ENCODE results near the gene ADAM30. TPM values are rescaled to one million over a fixed set of nuclear protein-coding genes. Genes with fewer than 3 reads are reported as not detected.

The ADAM30 gene
- total RNA-seq, 1 donor from 2014 or later: not detected

DNA sequence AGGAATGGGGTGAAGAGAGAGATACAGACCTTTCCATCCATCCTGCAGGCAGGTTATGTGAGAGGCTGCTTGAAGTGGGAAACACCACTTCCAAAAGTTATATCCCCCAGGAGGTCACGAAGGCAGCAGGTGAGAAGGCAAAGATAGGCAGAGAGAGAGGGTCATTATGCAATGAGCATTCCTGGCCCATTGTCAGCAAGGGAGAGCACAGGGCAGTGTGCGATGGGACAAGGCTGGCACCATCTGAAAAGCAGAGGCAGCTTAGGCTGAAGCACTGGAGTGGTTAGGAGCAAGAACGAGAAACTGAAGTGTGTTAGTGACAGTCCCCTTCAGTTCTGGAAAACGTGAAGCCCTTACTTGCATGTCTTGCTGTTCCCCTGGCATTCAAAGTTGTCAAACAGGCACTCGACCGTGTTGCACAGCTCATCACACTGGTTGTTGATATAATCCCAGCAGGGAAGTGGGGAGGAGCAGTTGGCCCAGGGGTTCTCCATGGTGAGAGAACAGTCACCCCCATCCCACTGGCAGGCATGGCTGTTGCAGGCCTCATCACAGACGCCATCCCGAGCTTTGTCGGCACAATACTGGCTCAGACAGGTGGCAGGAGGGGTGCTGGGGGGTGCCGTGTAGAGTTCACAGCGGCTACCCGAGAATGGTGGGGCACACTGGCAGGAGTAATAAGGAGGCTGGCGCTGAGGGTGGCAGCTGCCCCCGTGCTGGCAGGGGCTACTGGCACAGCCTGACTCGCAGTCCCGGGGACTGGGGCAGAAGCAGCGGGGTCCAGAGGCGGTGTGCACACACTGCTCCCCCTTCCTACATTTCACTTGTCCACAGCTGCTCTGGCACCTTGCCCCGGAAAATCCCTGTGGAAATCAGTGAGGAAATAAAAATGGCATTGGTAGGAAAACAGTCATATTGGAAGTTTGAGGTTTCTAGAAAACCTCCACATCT, 28.9 kb upstream of the ADAM30 start:
- Mint-ChIP-seq H3K27ac (ENCODE audit: unreplicated experiment) (no peak overlapping the region), H3K27me3 (ENCODE audit: low read depth) (no peaks in the 10 kb centered on the region), H3K4me3 (ENCODE audit: unreplicated experiment) (no peak overlapping the region), H3K36me3 (ENCODE audit: low read depth) (peaks cover 56% of the 10 kb centered on the region), H3K9me3 (ENCODE audit: low read depth) (no peaks in the 10 kb centered on the region), H3K4me1 (ENCODE audit: low read depth) (no peaks in the 10 kb centered on the region)
- TF ChIP-seq, protein P1, sequence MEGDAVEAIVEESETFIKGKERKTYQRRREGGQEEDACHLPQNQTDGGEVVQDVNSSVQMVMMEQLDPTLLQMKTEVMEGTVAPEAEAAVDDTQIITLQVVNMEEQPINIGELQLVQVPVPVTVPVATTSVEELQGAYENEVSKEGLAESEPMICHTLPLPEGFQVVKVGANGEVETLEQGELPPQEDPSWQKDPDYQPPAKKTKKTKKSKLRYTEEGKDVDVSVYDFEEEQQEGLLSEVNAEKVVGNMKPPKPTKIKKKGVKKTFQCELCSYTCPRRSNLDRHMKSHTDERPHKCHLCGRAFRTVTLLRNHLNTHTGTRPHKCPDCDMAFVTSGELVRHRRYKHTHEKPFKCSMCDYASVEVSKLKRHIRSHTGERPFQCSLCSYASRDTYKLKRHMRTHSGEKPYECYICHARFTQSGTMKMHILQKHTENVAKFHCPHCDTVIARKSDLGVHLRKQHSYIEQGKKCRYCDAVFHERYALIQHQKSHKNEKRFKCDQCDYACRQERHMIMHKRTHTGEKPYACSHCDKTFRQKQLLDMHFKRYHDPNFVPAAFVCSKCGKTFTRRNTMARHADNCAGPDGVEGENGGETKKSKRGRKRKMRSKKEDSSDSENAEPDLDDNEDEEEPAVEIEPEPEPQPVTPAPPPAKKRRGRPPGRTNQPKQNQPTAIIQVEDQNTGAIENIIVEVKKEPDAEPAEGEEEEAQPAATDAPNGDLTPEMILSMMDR (IDR thresholded peaks at IDR 0.05): no peak
- no peak for DNase-seq (ENCODE audit: low spot score)

DNA sequence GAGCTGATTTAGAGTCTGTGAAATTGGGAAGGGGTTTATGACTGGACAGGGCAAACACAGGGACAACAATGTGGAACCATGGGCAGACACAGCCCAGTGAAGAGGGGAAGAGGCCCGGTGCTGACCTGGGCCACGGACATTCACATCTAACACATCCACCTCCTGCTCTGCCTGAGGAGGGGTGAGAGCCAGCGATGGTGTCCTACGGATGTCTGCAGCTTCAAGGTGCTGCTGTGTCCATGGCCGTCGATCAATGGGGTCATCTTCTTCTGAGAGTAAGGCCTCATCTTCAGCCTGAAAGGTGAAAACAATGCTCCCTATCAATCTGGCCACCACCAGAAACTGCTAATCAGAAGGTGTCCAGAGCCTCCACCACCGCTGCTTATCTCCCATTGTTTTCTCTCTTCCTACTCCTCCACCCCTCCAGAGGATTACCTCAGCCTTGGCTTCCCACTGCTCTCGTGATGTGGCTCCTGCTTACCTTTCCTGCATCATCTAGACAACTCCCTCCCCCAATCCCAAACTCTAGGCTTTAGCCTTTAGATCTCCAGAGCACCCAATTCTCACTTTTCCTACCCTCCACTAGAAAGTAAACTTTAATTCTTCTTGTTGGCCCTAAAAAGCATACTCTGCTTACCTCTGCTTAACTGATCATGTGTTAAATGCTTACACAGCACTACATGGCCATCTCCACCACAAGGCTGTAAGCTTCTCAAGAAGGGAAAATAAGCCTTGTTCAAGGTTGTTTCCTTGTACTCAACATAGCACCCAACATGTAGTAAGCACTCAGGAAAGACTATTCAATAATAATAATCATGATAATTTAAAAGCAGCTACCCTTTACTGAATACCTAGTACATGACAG, 24.0 kb upstream of the ADAM30 start:
- Mint-ChIP-seq H3K36me3 (ENCODE audit: low read depth) (peaks cover 79% of the 10 kb centered on the region), H3K4me3 (ENCODE audit: unreplicated experiment) (no peak overlapping the region), H3K27me3 (ENCODE audit: low read depth) (no peaks in the 10 kb centered on the region), H3K9me3 (ENCODE audit: low read depth) (no peaks in the 10 kb centered on the region), H3K27ac (ENCODE audit: unreplicated experiment) (no peak overlapping the region), H3K4me1 (ENCODE audit: low read depth) (peaks cover 4% of the 10 kb centered on the region)
- TF ChIP-seq, protein P1 (IDR thresholded peaks at IDR 0.05): no peak
- DNase-seq (ENCODE audit: low spot score): no peak

DNA sequence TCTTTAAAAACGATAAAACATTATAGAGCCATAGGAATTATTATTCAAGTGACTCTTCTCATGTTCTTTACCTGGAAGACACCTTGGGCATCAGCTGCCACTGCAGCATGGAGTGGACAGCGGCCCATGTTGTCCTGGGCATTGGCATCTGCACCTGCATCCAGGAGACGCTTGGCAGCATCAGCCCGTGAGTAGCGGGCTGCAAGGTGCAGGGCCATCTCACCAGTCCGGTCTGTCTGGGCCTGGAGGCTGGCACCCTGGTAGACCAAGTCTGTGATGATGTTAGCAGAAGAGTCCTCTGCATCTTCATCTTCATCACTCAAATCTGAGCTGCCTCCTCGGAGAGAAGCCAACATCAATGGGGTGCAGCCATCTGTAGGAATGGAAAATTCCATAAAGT, 22.9 kb upstream of the ADAM30 start:
- DNase-seq (ENCODE audit: low spot score): no peak
- H3K9me3 Mint-ChIP-seq (ENCODE audit: low read depth): no peaks in the 10 kb centered on the region
- H3K4me3 Mint-ChIP-seq (ENCODE audit: unreplicated experiment): no peak overlapping the region
- TF ChIP-seq, protein P1 (IDR thresholded peaks at IDR 0.05): no peak
- H3K27ac Mint-ChIP-seq (ENCODE audit: unreplicated experiment): no peak overlapping the region
- H3K4me1 Mint-ChIP-seq (ENCODE audit: low read depth): peaks cover 9% of the 10 kb centered on the region
- peaks cover 81% of the 10 kb centered on the region for H3K36me3 Mint-ChIP-seq (ENCODE audit: low read depth)
- H3K27me3 Mint-ChIP-seq (ENCODE audit: low read depth): no peaks in the 10 kb centered on the region

DNA sequence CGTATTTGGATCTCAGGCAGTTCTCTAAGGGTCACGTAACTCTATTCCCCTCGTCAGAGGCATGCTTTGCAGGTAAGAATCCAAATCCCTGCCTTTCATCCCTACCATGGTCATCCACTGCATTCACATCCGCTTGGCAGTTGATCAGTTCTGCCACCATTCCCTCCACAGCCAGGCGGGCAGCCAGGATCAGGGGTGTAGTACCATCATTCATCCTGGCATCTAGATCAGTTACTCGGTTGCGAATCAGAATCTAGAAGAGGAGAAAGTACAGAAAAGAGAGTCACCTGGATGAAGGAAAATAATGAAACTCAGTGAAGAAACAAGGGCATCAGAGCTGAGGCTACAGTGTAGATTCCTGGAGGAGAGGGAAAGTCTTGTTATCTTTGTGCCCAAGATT, 22.0 kb upstream of the ADAM30 start:
- H3K27ac Mint-ChIP-seq (ENCODE audit: unreplicated experiment): no peak overlapping the region
- TF ChIP-seq, protein P1 (IDR thresholded peaks at IDR 0.05): no peak
- peaks cover 13% of the 10 kb centered on the region for H3K4me1 Mint-ChIP-seq (ENCODE audit: low read depth)
- DNase-seq (ENCODE audit: low spot score): no peak
- peaks cover 83% of the 10 kb centered on the region for H3K36me3 Mint-ChIP-seq (ENCODE audit: low read depth)
- no peaks in the 10 kb centered on the region for H3K9me3 Mint-ChIP-seq (ENCODE audit: low read depth)
- no peaks in the 10 kb centered on the region for H3K27me3 Mint-ChIP-seq (ENCODE audit: low read depth)
- H3K4me3 Mint-ChIP-seq (ENCODE audit: unreplicated experiment): no peak overlapping the region
